ENCODE measurements around the gene BEND6.
"Not testable (repeated sequence)": the region's sequence is repeated elsewhere in the genome, so short reads cannot be mapped to it uniquely, and the experiment has no call there.

GRCh38 chr6:57047859-57048258 is 93.0 kb downstream of the BEND6 start:
- not testable (repeated sequence) for TF ChIP-seq CTCF (IDR thresholded peaks at IDR 0.05 in 8 of 11, conservative IDR thresholded peaks at IDR 0.05 in 3 of 11); POLR2A (IDR thresholded peaks at IDR 0.05)
